PC-3 (cell line): Measurements from ENCODE around the gene CASQ2. TPM values are rescaled to one million over a fixed set of nuclear protein-coding genes. Genes with fewer than 3 reads are reported as not detected.

Experiments used
- ATAC-seq: fragments of 200-7000 bp; cut with Tn5 transposase; 2 replicates; pipeline ENCODE4 v1.9.1; 2020; ENCODE audit warnings: mild to moderate bottlenecking, moderate library complexity
- BruUV-seq: library from RNA; stranded (reverse); fragments of 400-500 nt; replicated peaks from 2 replicates; lab custom pipeline; 2021; lab: Mats Ljungman, UMichigan
- CTCF ChIA-PET: fragments of 300-600 bp; sonication (Branson Sonifier 250); formaldehyde crosslinking; loops from one replicate; lab custom pipeline; 2022; ENCODE audit warnings: antibody characterized with exemption; lab: Charles Lee
- POLR2A ChIA-PET: fragments of 300-600 bp; sonication (Branson Sonifier 250); formaldehyde crosslinking; loops from one replicate; lab custom pipeline; 2022; ENCODE audit warnings: antibody characterized with exemption; ENCODE audit not compliant: unreplicated experiment; lab: Charles Lee
- DNase-seq: peaks from one replicate; pipeline ENCODE4 v3.0.0-alpha.2; 2015
- H2AFZ ChIP-seq: fragments of 300-600 bp; sonication (generic); 2 replicates; pipeline ENCODE4 v1.6.0; 2016; ENCODE audit warnings: antibody characterized with exemption, low read length
- H3F3A ChIP-seq: fragments of 300-600 bp; sonication (generic); one replicate; pipeline ENCODE4 v1.6.0; 2017; ENCODE audit warnings: antibody characterized with exemption, low read length, control low read depth, mild to moderate bottlenecking; ENCODE audit not compliant: unreplicated experiment
- H3K27ac ChIP-seq: fragments of 300-600 bp; sonication (generic); 2 replicates; pipeline ENCODE4 v1.5.1; 2016; ENCODE audit warnings: mild to moderate bottlenecking, low read length
- H3K27me3 ChIP-seq: fragments of 300-600 bp; sonication (generic); 2 replicates; pipeline ENCODE4 v1.6.1; 2016; ENCODE audit warnings: low read length, mixed read lengths
- H3K36me3 ChIP-seq: fragments of 300-600 bp; sonication (generic); 2 replicates; pipeline ENCODE4 v1.6.1; 2016; ENCODE audit warnings: low read depth, mixed run types, low read length, mixed read lengths
- H3K4me1 ChIP-seq: fragments of 300-600 bp; sonication (generic); 2 replicates; pipeline ENCODE4 v1.5.1; 2016; ENCODE audit warnings: low read length; ENCODE audit not compliant: insufficient read depth
- H3K4me2 ChIP-seq: fragments of 300-600 bp; sonication (generic); 2 replicates; pipeline ENCODE4 v1.6.0; 2016; ENCODE audit warnings: low read length
- H3K4me3 ChIP-seq: fragments of 300-600 bp; sonication (generic); 2 replicates; pipeline ENCODE4 v1.5.1; 2016; ENCODE audit warnings: mild to moderate bottlenecking, low read length, mixed read lengths
- H3K79me2 ChIP-seq: fragments of 300-600 bp; sonication (generic); 2 replicates; pipeline ENCODE4 v1.6.1; 2017; ENCODE audit warnings: low read length, mixed read lengths
- H3K9ac ChIP-seq: fragments of 300-600 bp; sonication (generic); 2 replicates; pipeline ENCODE4 v1.6.0; 2016; ENCODE audit warnings: mild to moderate bottlenecking, low read length
- H3K9me2 ChIP-seq: fragments of 300-600 bp; sonication (generic); replicated peaks from 2 replicates; pipeline ENCODE4 v1.6.1; 2016; ENCODE audit warnings: mixed run types, low read length, mixed read lengths
- H3K9me3 ChIP-seq: fragments of 300-600 bp; sonication (generic); 2 replicates; pipeline ENCODE4 v1.6.1; 2016; ENCODE audit warnings: low read length, mixed read lengths
- H4K20me1 ChIP-seq: fragments of 300-600 bp; sonication (generic); 2 replicates; pipeline ENCODE4 v1.6.1; 2016; ENCODE audit warnings: low read length, mixed read lengths
- CTCF ChIP-seq: fragments of 300-600 bp; sonication (generic); conservative IDR thresholded peaks from 2 replicates; pipeline ENCODE4 v1.5.1; 2017; ENCODE audit warnings: antibody characterized with exemption, low read depth, mild to moderate bottlenecking, low read length
- EZH2 ChIP-seq: fragments of 300-600 bp; sonication (generic); IDR thresholded peaks from one replicate; pipeline ENCODE4 v1.6.1; 2017; ENCODE audit warnings: antibody characterized with exemption, mild to moderate bottlenecking, low read length; ENCODE audit not compliant: unreplicated experiment
- EZH2phosphoT487 ChIP-seq: fragments of 300-600 bp; sonication (generic); IDR thresholded peaks from 2 replicates; pipeline ENCODE4 v1.6.1; 2018; ENCODE audit warnings: mild to moderate bottlenecking, antibody characterized with exemption, low read length, borderline replicate concordance
- intact Hi-C: fragments of 100-400 bp; cut with micrococcal nuclease; formaldehyde crosslinking; loops from 2 replicates; pipeline ENCODE4 v1.9.0; 2023
- total RNA-seq: library from RNA; depleted of rRNA; stranded (reverse); fragments of >200 nt; gene quantifications from 2 replicates; pipeline ENCODE4 v1.2.3, GENCODE V29; 2014

CASQ2 gene
- total RNA-seq, 1 experiment from 2014 or later: not detected

- no peak for TF ChIP-seq CTCF
- no TSS peak for BruUV-seq
- Histone ChIP-seq H3K9me2 (no peaks in the 10 kb centered on the region), H3K9me3 (peaks cover 14% of the 10 kb centered on the region), H3K4me1 (peaks cover 58% of the 10 kb centered on the region), H3F3A (peaks cover 26% of the 10 kb centered on the region), H3K27ac (no peak overlapping the region), H4K20me1 (no peaks in the 10 kb centered on the region), H3K4me2 (no peak overlapping the region), H3K79me2 (peaks cover 40% of the 10 kb centered on the region), H3K36me3 (peaks cover 57% of the 10 kb centered on the region), H2AFZ (no peak overlapping the region), H3K27me3 (no peaks in the 10 kb centered on the region), H3K4me3 (no peak overlapping the region), H3K9ac (no peak overlapping the region)
- CTCF ChIA-PET: no interaction called here
- intact Hi-C loops: no loop called here
- POLR2A ChIA-PET: no interaction called here
- no peak for ATAC-seq
- no peak for DNase-seq
These were observed 101.8 kb downstream of the CASQ2 start for GRCh38 chr1:115666702-115667101.

- BruUV-seq: no TSS peak
- ATAC-seq: no peak
- DNase-seq: no peak
- Histone ChIP-seq H3K27me3 (no peaks in the 10 kb centered on the region), H3K4me2 (no peak overlapping the region), H3K36me3 (peaks cover 57% of the 10 kb centered on the region), H3K27ac (no peak overlapping the region), H3K9me2 (no peaks in the 10 kb centered on the region), H3F3A (peaks cover 26% of the 10 kb centered on the region), H3K4me3 (no peak overlapping the region), H3K4me1 (peaks cover 54% of the 10 kb centered on the region), H2AFZ (no peak overlapping the region), H3K9me3 (peaks cover 14% of the 10 kb centered on the region), H3K79me2 (peaks cover 38% of the 10 kb centered on the region), H4K20me1 (no peaks in the 10 kb centered on the region), H3K9ac (no peak overlapping the region)
- POLR2A ChIA-PET: no interaction called here
- TF ChIP-seq EZH2 (no peak), CTCF (no peak), EZH2phosphoT487 (no peak)
- intact Hi-C loops: no loop called here
- CTCF ChIA-PET: no interaction called here
These were observed 102.3 kb downstream of the CASQ2 start for GRCh38 chr1:115666206-115666605.

- H3K27me3 ChIP-seq: no peaks in the 10 kb centered on the region
- peaks cover 38% of the 10 kb centered on the region for H3K79me2 ChIP-seq
- ATAC-seq (peak; percentile 69), DNase-seq (peak; percentile 96)
- H3K4me2 ChIP-seq: peak overlapping the region; percentile 52
- H3K9ac ChIP-seq: peak overlapping the region; percentile 39; the same call in 1 of the 2 replicates
- peak overlapping the region; percentile 88 for H3K27ac ChIP-seq
- peaks cover 47% of the 10 kb centered on the region for H3K4me1 ChIP-seq
- H4K20me1 ChIP-seq: no peaks in the 10 kb centered on the region
- H3K9me3 ChIP-seq: peaks cover 14% of the 10 kb centered on the region
- no TSS peak for BruUV-seq
- H3F3A ChIP-seq: peaks cover 19% of the 10 kb centered on the region
- ChIA-PET POLR2A (no interaction called here), CTCF (no interaction called here)
- H3K36me3 ChIP-seq: peaks cover 62% of the 10 kb centered on the region
- intact Hi-C loops: no loop called here
- H3K4me3 ChIP-seq: no peak overlapping the region
- no peaks in the 10 kb centered on the region for H3K9me2 ChIP-seq
- TF ChIP-seq EZH2phosphoT487 (no peak), EZH2 (no peak), CTCF (no peak)
- no peak overlapping the region for H2AFZ ChIP-seq
These were observed 103.0 kb downstream of the CASQ2 start for GRCh38 chr1:115665319-115666096.
